ENCODE data around the gene IL23R. TPM values are rescaled to one million over a fixed set of nuclear protein-coding genes. Genes with fewer than 3 reads are reported as not detected.
A peak's percentile ranks its signal among the peaks of the same experiment; 100 is the strongest.

Gene IL23R
- total and polyA plus RNA-seq, 2 donors (not counting 3 experiments of a cell fraction or from before 2014, with no cell fraction given): not detected

DNA sequence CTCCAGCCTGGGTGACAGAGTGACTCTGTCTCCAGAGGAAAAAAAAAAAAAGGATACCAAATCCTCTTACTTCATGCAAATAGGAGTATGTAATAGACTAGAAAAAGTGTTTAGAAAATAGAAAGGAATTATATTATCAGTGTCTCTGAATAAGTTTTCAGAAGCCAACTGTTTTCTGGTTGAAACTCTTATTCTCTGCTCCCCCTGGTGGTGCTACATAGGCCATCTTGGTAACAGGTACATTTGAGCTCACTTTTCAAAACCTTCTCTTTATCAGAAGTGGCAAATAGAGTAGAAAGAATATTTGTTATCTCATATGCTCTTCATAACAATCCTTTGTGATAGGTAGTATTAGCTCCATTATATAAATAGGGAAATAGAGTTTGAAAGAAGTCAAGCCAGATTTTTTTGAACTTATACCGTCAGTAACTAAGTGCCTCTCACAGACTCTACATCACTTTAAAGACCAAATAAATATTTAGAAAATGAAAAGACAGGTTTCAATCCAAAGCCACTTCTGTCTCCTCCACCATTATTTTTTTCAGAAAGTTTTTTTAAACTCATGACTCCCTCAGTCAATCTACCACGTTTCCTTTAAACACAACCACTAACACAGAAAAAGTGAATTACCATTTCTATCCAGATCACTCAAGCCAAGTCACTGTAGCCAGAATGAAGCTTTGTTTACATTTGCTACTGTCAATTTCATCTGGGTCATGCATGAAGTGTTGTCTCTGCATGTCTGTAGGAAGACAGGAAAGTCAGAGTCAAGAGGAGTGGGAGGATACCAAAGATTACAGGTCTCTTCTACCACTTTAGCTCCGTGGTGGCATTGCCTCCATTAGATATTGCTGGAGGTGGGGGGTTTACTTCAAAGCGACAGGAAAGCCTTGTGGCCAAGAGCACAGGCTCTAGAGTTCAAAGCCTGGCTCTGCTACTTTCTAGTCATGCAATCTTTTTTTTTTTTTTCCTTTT is 45.6 kb downstream of the IL23R start:
- H3K4me3 ChIP-seq (replicated peaks in 1 of 3; ENCODE audit: insufficient read depth in 1 of 3, low read depth in 1 of 3, low read length in 3 of 3): no peak overlapping the region
- H3K4me1 ChIP-seq (ENCODE audit: control insufficient read depth, extremely low read depth, insufficient read depth, low read length): no peaks in the 10 kb centered on the region
- H3K4me2 ChIP-seq (ENCODE audit: insufficient read depth, low read length): no peak overlapping the region
- intact Hi-C loops (cut with micrococcal nuclease): loop anchor here (1.0 to 5.0 kb wide), 4 partner anchors 65 to 1255 kb away; no protein-coding TSS in a partner anchor
- DNase-seq (ENCODE audit: low read depth, low spot score) (peak; percentile 32), FAIRE-seq (peak; percentile 86)
- H3K36me3 ChIP-seq (ENCODE audit: control insufficient read depth in 2 of 2, extremely low read depth in 1 of 2, insufficient read depth in 2 of 2, low read length in 2 of 2): no peaks in the 10 kb centered on the region
- no TSS peak for BruUV-seq (replicated peaks)
- ChIA-PET CTCF (interaction anchor here (0.7 to 7.5 kb wide), 48 partner anchors 9 to 454 kb away, joined by 3 to 262 read pairs (median 5); partner anchors contain the start of genes DNAI4, MIER1 and SLC35D1), POLR2A (no interaction called here)
- no peak overlapping the region for H2AFZ ChIP-seq (ENCODE audit: low read depth, low read length)
- dilution Hi-C loops (cut with MboI; ENCODE audit: extremely low pct_ligation_motif_present, low sequenced_read_pairs): no loop called here
- no peaks in the 10 kb centered on the region for H3K79me2 ChIP-seq (ENCODE audit: control insufficient read depth, insufficient read depth, low read length)
- no peak overlapping the region for H3K27ac ChIP-seq (ENCODE audit: insufficient read depth, low read depth, low read length)
- TF ChIP-seq POLR2A (IDR thresholded peaks at IDR 0.05; ENCODE audit: low read depth, low read length) (no peak), CTCF (IDR thresholded peaks at IDR 0.05; ENCODE audit: extremely low read depth in 1 of 2, insufficient read depth in 1 of 2, low read depth in 1 of 2, low read length in 2 of 2) (peak; percentile 35 to 54), GATA2 (IDR thresholded peaks at IDR 0.05; ENCODE audit: insufficient read depth, insufficient read length, low read depth, low read length) (no peak)
- H3K9me3 ChIP-seq (replicated peaks; ENCODE audit: control insufficient read depth, insufficient read depth, low read length): no peaks in the 10 kb centered on the region
- H3K27me3 ChIP-seq (ENCODE audit: control insufficient read depth in 2 of 2, insufficient read depth in 2 of 2, low read length in 2 of 2): peaks cover 5 to 6% of the 10 kb centered on the region in 2 experiments
- H4K20me1 ChIP-seq (replicated peaks; ENCODE audit: control insufficient read depth, extremely low read depth, insufficient read depth, low read length): no peaks in the 10 kb centered on the region
- no peak overlapping the region for H3K9ac ChIP-seq (replicated peaks; ENCODE audit: extremely low read depth, insufficient read depth, low read length)
- no peaks in the 10 kb centered on the region for H3K9me1 ChIP-seq (replicated peaks; ENCODE audit: control insufficient read depth, extremely low read depth, insufficient read depth, low read length)
